ENCODE results near the gene ACP2. TPM values are rescaled to one million over a fixed set of nuclear protein-coding genes. Genes with fewer than 3 reads are reported as not detected.

Gene ACP2
- total RNA-seq, result 26.8 and 31.1 TPM in 2 replicates

GRCh38 chr11:47248664-47249377 lies at the start of gene ACP2:
TSS of gene ACP2 (minus strand) at chr11:47248814. CDS start at chr11:47248789, 25 bp downstream.

GRCh38 chr11:47269829-47270305 lies 21.3 kb upstream of the ACP2 start, which contains the start of gene MADD:
TSS of gene MADD (plus strand) at chr11:47270133.

GRCh38 chr11:47257517-47258316 lies 9.1 kb upstream of the ACP2 start, which contains the start of gene NR1H3:
TSS of gene NR1H3 (plus strand) at chr11:47257996. CDS start at chr11:47259217, 1,221 bp downstream.

Other genes with a start within 250 kb of the ACP2 start
- gene ARFGAP2, start 71.9 kb downstream of the ACP2 start, total RNA-seq, result 94.4 and 122 TPM in 2 replicates
- gene PACSIN3, start 62.4 kb downstream of the ACP2 start, total RNA-seq, result 9.9 and 14.1 TPM in 2 replicates
- gene DDB2, start 33.8 kb downstream of the ACP2 start, total RNA-seq, result 38.9 and 44.4 TPM in 2 replicates
- 53.3 and 88.2 TPM in 2 replicates for gene NR1H3, start 9.2 kb upstream of the ACP2 start, total RNA-seq
- gene MADD, start 21.3 kb upstream of the ACP2 start, total RNA-seq, result 10.3 and 20.3 TPM in 2 replicates
- gene MYBPC3, start 103.9 kb upstream of the ACP2 start, total RNA-seq, result not detected in 2 replicates
- not detected in 2 replicates for gene SPI1, start 129.7 kb upstream of the ACP2 start, total RNA-seq
- gene SLC39A13, start 159.8 kb upstream of the ACP2 start, total RNA-seq, result 51.4 and 68.4 TPM in 2 replicates
- 138 and 145 TPM in 2 replicates for gene PSMC3, start 177.6 kb upstream of the ACP2 start, total RNA-seq
- gene RAPSN, start 200.3 kb upstream of the ACP2 start, total RNA-seq, result 0.20 TPM in 1 of 2 replicates, not detected in the other

Measured in subcutaneous preadipocyte (primary cell).